ENCODE measurements around the gene CHKA.

Gene CHKA

DNA sequence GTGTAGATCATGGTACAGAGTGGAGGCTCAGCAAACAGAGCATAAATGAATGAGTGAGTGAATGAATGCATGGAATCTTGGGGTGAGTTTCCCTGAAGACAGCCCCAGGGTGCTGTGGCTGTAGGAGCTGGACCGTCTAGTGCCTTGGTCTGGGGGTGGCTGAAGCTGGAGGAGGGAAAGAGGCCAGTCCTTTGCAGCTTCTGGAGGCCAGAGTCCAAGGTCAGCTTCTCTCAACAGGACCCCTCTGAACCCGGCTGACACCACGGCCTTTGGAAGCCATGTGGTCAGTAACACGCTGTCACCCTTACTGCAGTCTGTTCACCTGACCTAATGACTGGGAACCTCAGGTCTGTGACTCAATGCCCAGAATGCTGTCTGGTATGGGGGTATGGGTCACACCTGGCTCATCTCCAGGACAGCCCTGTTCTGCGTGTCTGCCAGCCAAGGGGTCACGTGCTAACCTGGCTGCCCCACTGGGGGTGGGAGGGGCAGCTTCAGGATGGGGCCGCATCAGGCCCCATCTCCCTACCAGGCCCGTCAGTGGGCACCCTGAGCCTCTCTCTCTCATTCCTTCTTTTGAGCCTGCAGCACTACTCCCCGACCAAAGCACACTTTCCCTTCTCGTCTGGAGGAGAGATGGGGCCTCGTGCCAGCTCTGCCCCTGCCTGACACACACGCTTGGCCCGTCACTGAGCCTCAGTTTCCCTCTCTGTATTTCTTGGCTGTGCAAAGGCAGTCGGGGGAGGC, 24.1 kb upstream of the CHKA start:
- TF ChIP-seq, protein P1, sequence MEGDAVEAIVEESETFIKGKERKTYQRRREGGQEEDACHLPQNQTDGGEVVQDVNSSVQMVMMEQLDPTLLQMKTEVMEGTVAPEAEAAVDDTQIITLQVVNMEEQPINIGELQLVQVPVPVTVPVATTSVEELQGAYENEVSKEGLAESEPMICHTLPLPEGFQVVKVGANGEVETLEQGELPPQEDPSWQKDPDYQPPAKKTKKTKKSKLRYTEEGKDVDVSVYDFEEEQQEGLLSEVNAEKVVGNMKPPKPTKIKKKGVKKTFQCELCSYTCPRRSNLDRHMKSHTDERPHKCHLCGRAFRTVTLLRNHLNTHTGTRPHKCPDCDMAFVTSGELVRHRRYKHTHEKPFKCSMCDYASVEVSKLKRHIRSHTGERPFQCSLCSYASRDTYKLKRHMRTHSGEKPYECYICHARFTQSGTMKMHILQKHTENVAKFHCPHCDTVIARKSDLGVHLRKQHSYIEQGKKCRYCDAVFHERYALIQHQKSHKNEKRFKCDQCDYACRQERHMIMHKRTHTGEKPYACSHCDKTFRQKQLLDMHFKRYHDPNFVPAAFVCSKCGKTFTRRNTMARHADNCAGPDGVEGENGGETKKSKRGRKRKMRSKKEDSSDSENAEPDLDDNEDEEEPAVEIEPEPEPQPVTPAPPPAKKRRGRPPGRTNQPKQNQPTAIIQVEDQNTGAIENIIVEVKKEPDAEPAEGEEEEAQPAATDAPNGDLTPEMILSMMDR (conservative IDR thresholded peaks at IDR 0.05; ENCODE audit: control insufficient read depth, insufficient read depth, low read depth, low read length), result no peak
- H3K4me3 ChIP-seq (ENCODE audit: control insufficient read depth, low read depth, low read length), result no peak overlapping the region

DNA sequence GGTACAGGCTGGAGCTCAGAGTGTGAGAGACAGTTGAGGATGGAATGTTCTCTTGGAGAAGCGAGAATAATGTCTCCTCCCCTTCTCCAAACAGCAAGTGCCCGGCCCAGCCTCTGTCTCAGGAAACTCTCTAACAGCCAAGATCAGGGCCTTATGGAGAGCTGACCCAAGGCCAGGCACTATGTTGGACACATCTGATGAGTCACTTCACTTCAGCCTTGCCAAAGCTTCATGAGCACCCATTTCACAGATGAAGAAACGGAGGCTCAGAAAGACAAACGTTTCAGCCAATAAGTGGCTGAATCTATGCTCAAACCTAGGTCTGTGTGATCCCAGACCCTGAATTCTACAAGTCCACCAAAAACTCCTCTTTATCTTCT, 22.1 kb upstream of the CHKA start:
- TF ChIP-seq, protein P1 (conservative IDR thresholded peaks at IDR 0.05; ENCODE audit: control insufficient read depth, insufficient read depth, low read depth, low read length), result no peak

More for the DNA sequence above, 24.1 kb upstream of the CHKA start:
- DNase-seq (ENCODE audit: low read depth), result no peak

DNA sequence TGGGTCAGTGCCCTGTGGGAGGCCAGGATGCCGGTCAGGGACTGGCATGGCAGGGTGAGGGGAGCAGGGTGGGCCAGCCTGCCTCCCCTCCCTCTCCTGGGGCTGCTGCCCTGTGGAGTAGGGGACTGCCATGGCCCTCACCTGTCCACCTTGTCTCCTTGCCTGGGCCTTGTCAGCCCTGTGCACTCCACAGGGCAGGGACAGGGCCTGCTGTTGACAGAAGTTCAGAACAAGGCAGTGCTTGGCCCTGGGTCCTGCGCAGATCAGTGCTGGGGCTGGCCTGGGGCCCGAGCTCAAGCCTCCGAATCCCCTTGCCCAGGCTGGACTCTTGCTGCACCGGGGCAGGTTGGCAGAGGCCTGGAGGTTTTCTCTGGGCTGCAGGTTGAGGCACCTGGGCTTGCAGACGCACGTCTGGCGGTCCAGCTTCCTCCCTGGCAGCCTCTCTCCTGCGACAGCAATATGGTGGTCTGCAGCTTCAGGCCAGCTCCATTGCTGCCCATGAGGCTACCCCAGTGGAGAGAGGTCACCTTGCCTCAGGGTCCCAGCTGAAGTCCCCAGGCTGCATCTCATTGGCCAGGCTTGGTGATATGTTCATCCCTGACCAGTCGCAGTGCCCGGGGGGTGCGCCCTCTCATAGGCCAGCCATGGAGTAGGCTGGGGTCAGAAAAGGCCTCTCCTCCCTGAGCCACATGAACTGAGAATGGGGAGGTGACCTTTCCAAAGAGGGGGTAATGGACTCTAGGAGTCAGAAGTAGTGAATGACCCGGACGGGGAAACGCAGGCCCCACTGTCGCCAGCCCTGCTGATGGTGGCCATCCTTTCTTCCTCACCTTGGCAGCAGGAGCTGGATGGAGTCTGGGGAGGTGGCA, 21.5 kb upstream of the CHKA start:
- TF ChIP-seq, protein P1 (conservative IDR thresholded peaks at IDR 0.05; ENCODE audit: control insufficient read depth, insufficient read depth, low read depth, low read length), result no peak
- DNase-seq (ENCODE audit: low read depth), result no peak
- H3K4me3 ChIP-seq (ENCODE audit: control insufficient read depth, low read depth, low read length), result no peak overlapping the region

More for the DNA sequence above, 22.1 kb upstream of the CHKA start:
- no peak for DNase-seq (ENCODE audit: low read depth)
- no peak overlapping the region for H3K4me3 ChIP-seq (ENCODE audit: control insufficient read depth, low read depth, low read length)

DNA sequence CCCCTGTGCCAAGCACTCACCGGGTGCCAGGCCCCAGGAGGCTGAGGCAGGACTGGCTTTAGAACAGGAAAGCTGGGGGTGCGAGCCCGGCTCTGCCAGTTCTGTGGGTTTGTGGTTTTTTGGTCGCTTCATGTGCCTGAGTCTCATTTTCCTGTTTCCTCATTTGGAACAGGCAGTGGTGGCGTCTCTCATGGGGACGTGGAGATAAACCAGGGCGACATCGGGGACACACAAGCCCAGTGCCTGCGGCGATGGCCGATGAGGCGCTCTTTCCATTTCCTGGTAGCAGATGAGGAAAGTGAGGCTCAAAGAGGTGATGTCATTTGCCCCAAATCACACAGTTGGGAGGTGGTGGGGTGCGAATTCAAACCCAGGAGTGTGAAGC, 20.8 kb upstream of the CHKA start:
- no peak overlapping the region for H3K4me3 ChIP-seq (ENCODE audit: control insufficient read depth, low read depth, low read length)
- TF ChIP-seq, protein P1 (conservative IDR thresholded peaks at IDR 0.05; ENCODE audit: control insufficient read depth, insufficient read depth, low read depth, low read length), result no peak
- no peak for DNase-seq (ENCODE audit: low read depth)

DNA sequence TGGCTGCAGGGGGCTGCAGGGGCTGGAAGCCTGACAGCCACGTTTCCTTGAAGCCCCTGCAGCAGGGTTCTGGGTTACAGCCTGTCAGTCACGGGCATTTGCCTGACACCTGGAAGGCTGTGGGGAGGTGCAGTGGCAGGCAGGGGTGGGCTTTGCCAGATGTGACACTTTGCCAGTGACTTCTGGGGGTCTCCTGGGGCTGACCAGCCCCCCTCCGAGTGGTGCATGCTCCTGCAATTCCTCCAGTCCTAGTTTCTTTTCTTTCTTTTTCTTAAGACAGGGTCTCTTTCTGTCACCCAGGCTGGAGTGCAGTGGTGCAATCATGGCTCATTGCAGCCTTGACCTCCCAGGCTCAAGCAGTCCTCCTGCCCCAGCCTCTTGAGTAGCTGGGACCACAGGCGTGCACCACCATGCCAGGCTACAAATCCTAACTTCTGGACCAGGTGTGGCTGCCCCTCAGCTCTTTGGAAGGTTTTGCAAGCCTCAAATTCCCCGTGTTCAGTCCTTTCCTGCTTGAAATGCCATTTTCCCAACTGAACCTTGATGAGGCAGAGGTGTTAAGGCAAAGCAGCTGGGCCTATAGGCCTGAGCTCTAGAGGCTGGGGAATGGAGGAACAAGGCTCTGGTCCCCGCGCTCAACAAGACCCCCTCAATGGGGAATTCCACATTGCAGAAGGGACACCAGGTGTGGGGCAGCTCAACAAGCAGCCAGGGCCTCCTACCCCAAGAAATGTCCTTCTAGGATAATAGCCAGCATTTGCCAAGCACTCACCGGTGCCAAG, 20.2 kb upstream of the CHKA start:
- TF ChIP-seq, protein P1 (conservative IDR thresholded peaks at IDR 0.05; ENCODE audit: control insufficient read depth, insufficient read depth, low read depth, low read length), result no peak
- DNase-seq (ENCODE audit: low read depth), result no peak
- no peak overlapping the region for H3K4me3 ChIP-seq (ENCODE audit: control insufficient read depth, low read depth, low read length)

DNA sequence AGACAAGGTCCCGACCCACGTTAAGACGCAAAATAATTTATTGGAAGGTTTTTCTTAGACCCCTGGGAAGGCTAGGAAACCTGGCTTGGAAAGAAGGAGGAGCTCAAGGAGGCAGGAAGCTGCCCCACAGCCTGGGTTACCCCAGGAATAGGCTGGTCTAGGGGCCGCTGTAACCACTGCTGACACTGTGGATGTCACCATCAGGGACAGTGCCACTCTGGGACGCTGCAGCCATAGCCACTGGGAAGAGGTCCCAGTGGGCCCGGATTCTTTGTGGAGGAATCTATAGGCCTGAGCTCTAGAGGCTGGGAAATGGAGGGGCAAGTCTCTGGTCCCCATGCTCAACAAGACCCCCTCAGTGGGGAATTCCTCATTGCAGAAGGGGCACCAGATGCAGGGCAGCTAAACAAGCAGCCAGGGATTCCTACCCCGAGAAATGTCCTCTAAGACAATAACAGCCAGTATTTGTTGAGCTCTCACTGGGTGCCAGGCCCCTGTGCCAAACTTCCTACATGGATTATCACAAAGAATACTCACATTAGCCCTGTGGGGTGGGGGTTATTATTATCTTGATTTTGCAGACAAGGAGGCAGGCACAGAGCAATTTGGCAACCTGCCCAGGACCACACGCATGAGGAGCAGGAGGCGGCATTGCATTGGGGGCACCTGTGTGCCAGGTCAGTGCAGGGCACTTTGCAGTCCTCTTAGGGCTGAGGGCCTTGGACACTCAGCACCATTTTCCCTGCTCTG, 19.5 kb upstream of the CHKA start:
- no peak for DNase-seq (ENCODE audit: low read depth)
- no peak overlapping the region for H3K4me3 ChIP-seq (ENCODE audit: control insufficient read depth, low read depth, low read length)

More for the DNA sequence above, 19.5 kb upstream of the CHKA start:
- TF ChIP-seq, protein P1 (conservative IDR thresholded peaks at IDR 0.05; ENCODE audit: control insufficient read depth, insufficient read depth, low read depth, low read length), result no peak

Measured in fibroblast of mammary gland (primary cell).